Measurements from ENCODE around the gene SERPINA4. TPM values are rescaled to one million over a fixed set of nuclear protein-coding genes. Genes with fewer than 3 reads are reported as not detected.

Gene SERPINA4
- total RNA-seq, 4 donors from 2014 or later = not detected

DNA sequence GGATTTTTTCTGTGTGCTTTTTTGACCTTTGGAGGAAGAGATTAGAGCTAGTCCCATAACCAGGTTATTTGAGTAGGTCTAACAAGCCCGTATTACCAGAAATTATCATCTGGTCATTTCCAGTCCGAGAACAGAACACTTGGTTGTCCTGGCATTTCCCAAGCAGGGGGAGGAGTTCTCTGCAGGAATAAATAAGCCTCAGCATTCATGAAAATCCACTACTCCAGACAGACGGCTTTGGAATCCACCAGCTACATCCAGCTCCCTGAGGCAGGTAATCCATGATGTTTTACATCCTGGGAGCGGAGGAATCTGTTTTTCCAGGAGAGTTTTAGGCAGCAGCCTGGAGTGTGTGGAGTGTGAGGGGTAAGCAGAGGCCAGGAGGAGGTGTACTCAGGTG is 50.9 kb downstream of the SERPINA4 start, which contains the start of gene SERPINA3:
Gene SERPINA3, plus strand, starts transcription at position 218 of the 400 bp plus-strand sequence. CDS start 2,051 bp downstream, outside the sequence.
- DNase-seq = no peak
- TF ChIP-seq EP300 (IDR thresholded peaks at IDR 0.05; ENCODE audit: low read depth) (no peak), POLR2AphosphoS5 (IDR thresholded peaks at IDR 0.05) (peak; percentile 8 to 42 (median 25))
- TF ChIP-seq, protein P1, sequence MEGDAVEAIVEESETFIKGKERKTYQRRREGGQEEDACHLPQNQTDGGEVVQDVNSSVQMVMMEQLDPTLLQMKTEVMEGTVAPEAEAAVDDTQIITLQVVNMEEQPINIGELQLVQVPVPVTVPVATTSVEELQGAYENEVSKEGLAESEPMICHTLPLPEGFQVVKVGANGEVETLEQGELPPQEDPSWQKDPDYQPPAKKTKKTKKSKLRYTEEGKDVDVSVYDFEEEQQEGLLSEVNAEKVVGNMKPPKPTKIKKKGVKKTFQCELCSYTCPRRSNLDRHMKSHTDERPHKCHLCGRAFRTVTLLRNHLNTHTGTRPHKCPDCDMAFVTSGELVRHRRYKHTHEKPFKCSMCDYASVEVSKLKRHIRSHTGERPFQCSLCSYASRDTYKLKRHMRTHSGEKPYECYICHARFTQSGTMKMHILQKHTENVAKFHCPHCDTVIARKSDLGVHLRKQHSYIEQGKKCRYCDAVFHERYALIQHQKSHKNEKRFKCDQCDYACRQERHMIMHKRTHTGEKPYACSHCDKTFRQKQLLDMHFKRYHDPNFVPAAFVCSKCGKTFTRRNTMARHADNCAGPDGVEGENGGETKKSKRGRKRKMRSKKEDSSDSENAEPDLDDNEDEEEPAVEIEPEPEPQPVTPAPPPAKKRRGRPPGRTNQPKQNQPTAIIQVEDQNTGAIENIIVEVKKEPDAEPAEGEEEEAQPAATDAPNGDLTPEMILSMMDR (IDR thresholded peaks at IDR 0.05) = no peak
- H3K36me3 ChIP-seq = no peaks in the 10 kb centered on the region
- in situ Hi-C loops (cut with MboI; ENCODE audit: low pct_ligation_motif_present in 1 of 4, low pct_unique_long_range_greater_than_20kb in 1 of 4, low sequenced_read_pairs in 3 of 4) = no loop called here
- H3K27ac ChIP-seq = peak within 1 kb of the TSS; percentile 37 to 66 (median 46)
- no peaks in the 10 kb centered on the region for H3K4me1 ChIP-seq
- intact Hi-C loops (cut with DNase I; ENCODE audit: low total_unique reads) = no loop called here
- no peak within 1 kb of the TSS for H3K4me3 ChIP-seq
- H3K27me3 ChIP-seq = no peaks in the 10 kb centered on the region
- WGBS, 2 donors (ENCODE audit: low coverage in 1 of 2) = 63 to 73% methylated on average over 3 to 4 of the region's 4 CpGs
- H3K9me3 ChIP-seq = peaks cover 0 to under 1% of the 10 kb centered on the region in 2 donors

DNA sequence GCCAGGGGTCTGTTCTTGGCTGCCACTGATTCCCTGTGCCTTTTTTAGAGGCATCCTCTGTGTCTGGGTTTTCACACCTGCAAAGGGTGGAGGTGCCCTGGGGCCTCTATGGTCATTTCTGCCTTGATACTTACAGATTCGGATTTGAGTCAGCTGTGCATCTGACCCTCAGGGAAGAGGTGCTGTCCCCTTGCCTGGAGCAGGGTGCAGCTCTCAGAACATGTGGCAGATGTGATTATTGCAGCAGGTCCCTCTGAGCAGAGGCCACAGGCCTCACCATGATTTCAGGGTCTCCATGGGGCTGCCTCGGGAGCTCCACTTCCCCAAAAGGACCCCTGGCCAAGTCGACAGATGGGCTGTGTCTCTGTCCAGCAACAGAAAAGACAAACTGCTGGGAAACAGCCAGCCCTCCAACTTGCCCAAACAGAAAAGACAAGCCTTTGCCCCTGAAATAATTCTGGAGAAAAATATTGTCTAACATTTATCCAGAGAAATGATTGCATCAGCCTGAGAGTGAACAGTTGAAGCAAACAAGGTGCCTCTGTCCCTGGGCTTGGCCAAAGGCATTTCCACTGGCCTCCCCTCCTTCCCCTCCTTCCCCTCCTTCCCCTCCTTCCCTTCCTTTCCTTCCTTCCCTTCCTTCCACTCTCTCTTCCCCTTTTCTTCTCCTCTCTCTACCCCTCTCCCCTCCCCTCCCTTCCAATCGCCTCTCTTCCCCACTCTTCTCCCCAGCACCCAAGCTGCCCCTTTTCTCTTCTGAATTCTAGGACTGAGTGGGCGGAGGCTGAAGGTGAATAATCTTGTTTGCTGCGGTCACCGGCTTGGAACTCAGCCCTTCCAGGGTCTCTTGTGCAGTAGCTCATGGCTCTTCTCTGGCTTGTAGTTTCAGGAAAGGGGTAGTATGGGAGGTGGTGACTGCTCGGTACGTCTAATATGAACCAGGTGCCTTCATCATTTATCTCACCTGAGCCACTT is 51.6 kb downstream of the SERPINA4 start:
- in situ Hi-C loops (cut with MboI; ENCODE audit: low pct_ligation_motif_present in 1 of 4, low pct_unique_long_range_greater_than_20kb in 1 of 4, low sequenced_read_pairs in 3 of 4) = no loop called here
- Histone ChIP-seq H3K4me3 (no peak overlapping the region), H3K27ac (peak overlapping the region; percentile 37 to 66 (median 46)), H3K4me1 (no peaks in the 10 kb centered on the region), H3K36me3 (no peaks in the 10 kb centered on the region), H3K27me3 (no peaks in the 10 kb centered on the region), H3K9me3 (peaks cover 7 to 8% of the 10 kb centered on the region in 2 donors)
- intact Hi-C loops (cut with DNase I; ENCODE audit: low total_unique reads) = no loop called here
- no peak for DNase-seq
- 69% methylated on average over 9 of the region's 9 CpGs; no CpG with 5 or more reads in 1 of the 2 donors for WGBS, 2 donors (ENCODE audit: low coverage in 1 of 2)
- TF ChIP-seq, protein P1 (IDR thresholded peaks at IDR 0.05) = no peak
- TF ChIP-seq EP300 (IDR thresholded peaks at IDR 0.05; ENCODE audit: low read depth) (no peak), POLR2AphosphoS5 (IDR thresholded peaks at IDR 0.05) (no peak), POLR2A (IDR thresholded peaks at IDR 0.05) (no peak)

DNA sequence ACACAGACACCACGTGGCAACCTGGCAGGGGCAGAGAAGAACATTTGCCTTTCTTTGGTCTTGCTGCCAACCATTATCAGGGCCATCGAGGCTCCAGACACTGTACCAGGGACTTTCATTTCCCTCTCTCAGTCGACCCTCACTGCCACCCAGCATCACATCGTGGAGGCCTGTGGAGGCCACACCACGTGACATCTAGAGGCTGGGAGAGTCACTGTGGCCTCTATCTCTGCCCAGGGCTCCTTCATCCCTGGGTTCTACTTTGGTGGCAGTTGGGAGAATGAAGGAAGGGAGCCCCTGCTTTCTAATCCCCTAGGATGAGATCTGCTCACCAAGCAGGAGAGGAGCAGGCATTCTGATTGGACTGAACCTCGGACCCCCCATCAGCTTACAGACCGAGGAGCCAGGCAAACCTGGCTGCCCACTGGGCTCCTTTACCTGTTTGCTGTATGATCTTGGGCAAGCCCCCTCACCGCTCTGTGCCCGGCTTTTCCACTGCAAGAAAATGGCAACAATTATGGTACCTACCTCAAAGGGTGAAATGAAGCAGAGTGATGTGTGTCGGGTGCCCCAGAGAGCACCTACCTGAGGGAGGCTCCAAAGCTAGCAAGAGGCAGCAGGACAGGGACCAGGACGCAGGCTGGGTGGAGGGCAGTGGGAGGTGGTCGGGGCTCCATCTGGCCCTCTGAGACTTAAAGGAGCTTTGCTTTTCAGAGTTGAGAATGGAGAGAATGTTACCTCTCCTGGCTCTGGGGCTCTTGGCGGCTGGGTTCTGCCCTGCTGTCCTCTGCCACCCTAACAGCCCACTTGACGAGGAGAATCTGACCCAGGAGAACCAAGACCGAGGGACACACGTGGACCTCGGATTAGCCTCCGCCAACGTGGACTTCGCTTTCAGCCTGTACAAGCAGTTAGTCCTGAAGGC is 52.7 kb downstream of the SERPINA4 start:
- Histone ChIP-seq H3K27me3 (no peaks in the 10 kb centered on the region), H3K4me1 (no peaks in the 10 kb centered on the region), H3K36me3 (no peaks in the 10 kb centered on the region), H3K9me3 (peaks cover 12 to 16% of the 10 kb centered on the region in 2 donors), H3K4me3 (no peak overlapping the region), H3K27ac (peak overlapping the region in 1 of 4 donors; percentile 66)
- DNase-seq = no peak
- in situ Hi-C loops (cut with MboI; ENCODE audit: low pct_ligation_motif_present in 1 of 4, low pct_unique_long_range_greater_than_20kb in 1 of 4, low sequenced_read_pairs in 3 of 4) = no loop called here
- intact Hi-C loops (cut with DNase I; ENCODE audit: low total_unique reads) = no loop called here
- TF ChIP-seq, protein P1 (IDR thresholded peaks at IDR 0.05) = no peak
- no peak for TF ChIP-seq POLR2A (IDR thresholded peaks at IDR 0.05)
- 74 to 81% methylated on average over 11 to 20 of the region's 20 CpGs for WGBS, 2 donors (ENCODE audit: low coverage in 1 of 2)

DNA sequence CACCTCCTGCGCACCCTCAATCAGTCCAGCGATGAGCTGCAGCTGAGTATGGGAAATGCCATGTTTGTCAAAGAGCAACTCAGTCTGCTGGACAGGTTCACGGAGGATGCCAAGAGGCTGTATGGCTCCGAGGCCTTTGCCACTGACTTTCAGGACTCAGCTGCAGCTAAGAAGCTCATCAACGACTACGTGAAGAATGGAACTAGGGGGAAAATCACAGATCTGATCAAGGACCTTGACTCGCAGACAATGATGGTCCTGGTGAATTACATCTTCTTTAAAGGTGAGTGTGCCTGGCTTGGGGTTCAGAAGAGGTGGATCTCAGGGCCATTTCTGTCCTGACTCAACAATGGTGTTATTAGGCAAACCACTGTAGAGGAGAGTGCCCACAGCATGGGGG is 53.6 kb downstream of the SERPINA4 start:
- Histone ChIP-seq H3K36me3 (no peaks in the 10 kb centered on the region), H3K9me3 (peaks cover 12 to 21% of the 10 kb centered on the region in 2 donors), H3K4me1 (no peaks in the 10 kb centered on the region), H3K27ac (no peak overlapping the region), H3K4me3 (no peak overlapping the region), H3K27me3 (no peaks in the 10 kb centered on the region)
- no peak for TF ChIP-seq EP300 (IDR thresholded peaks at IDR 0.05; ENCODE audit: low read depth)
- no peak for TF ChIP-seq POLR2A (IDR thresholded peaks at IDR 0.05)
- TF ChIP-seq, protein P1 (IDR thresholded peaks at IDR 0.05) = no peak
- no peak for TF ChIP-seq POLR2AphosphoS5 (IDR thresholded peaks at IDR 0.05)
- 87% methylated on average over 7 of the region's 7 CpGs; no CpG with 5 or more reads in 1 of the 2 donors for WGBS, 2 donors (ENCODE audit: low coverage in 1 of 2)
- in situ Hi-C loops (cut with MboI; ENCODE audit: low pct_ligation_motif_present in 1 of 4, low pct_unique_long_range_greater_than_20kb in 1 of 4, low sequenced_read_pairs in 3 of 4) = no loop called here
- intact Hi-C loops (cut with DNase I; ENCODE audit: low total_unique reads) = no loop called here
- no peak for DNase-seq

Measured in transverse colon (tissue), 4 donors.